Neural cell (in vitro differentiated cells): Measurements from ENCODE around the gene PCMT1. TPM values are rescaled to one million over a fixed set of nuclear protein-coding genes. Genes with fewer than 3 reads are reported as not detected.

Experiments used
- H2AFZ ChIP-seq: fragments of 200-600, 300-800 bp; sonication (generic), shearing (Covaris generic); 2 replicates; pipeline ENCODE4 v1.6.0; 2014; ENCODE audit warnings: low read depth, mild to moderate bottlenecking, antibody characterized with exemption, low read length, moderate library complexity
- H3F3A ChIP-seq: fragments of 200-600 bp; shearing (Covaris generic); 2 replicates; pipeline ENCODE4 v1.6.1; 2016; ENCODE audit warnings: mild to moderate bottlenecking, moderate library complexity, mixed read lengths, antibody characterized with exemption, low read length; ENCODE audit not compliant: insufficient read depth, poor library complexity, severe bottlenecking
- H3K27ac ChIP-seq: fragments of 200-600, 300-800 bp; sonication (generic), shearing (Covaris generic); 2 replicates; pipeline ENCODE4 v1.5.1; 2014; ENCODE audit warnings: mild to moderate bottlenecking, low read length, moderate library complexity
- H3K27me3 ChIP-seq: fragments of 300-800, 200-600 bp; sonication (generic), shearing (Covaris generic); 2 replicates; pipeline ENCODE4 v1.6.0; 2014; ENCODE audit warnings: mild to moderate bottlenecking, low read depth, low read length, moderate library complexity; ENCODE audit not compliant: insufficient read depth
- H3K36me3 ChIP-seq: fragments of 300-800, 200-600 bp; sonication (generic), shearing (Covaris generic); 2 replicates; pipeline ENCODE4 v1.5.1; 2014; ENCODE audit warnings: mild to moderate bottlenecking, antibody characterized with exemption, low read length, moderate library complexity; ENCODE audit not compliant: insufficient read depth
- H3K4me2 ChIP-seq: fragments of 300-800, 200-600 bp; sonication (generic), shearing (Covaris generic); 2 replicates; pipeline ENCODE4 v1.6.0; 2014; ENCODE audit warnings: mild to moderate bottlenecking, low read length
- H3K4me3 ChIP-seq: fragments of 300-800, 200-600 bp; sonication (generic), shearing (Covaris generic); 2 replicates; pipeline ENCODE4 v1.5.1; 2014; ENCODE audit warnings: mild to moderate bottlenecking, low read length, moderate library complexity
- H3K79me2 ChIP-seq: fragments of 200-600 bp; shearing (Covaris generic); replicated peaks from 2 replicates; pipeline ENCODE4 v1.6.0; 2014; ENCODE audit warnings: mild to moderate bottlenecking, low read length, moderate library complexity; ENCODE audit not compliant: insufficient read depth
- H3K9ac ChIP-seq: fragments of 300-800, 200-600 bp; sonication (generic), shearing (Covaris generic); 2 replicates; pipeline ENCODE4 v1.6.1; 2016; ENCODE audit warnings: mild to moderate bottlenecking, low read length, mixed read lengths
- H3K9me2 ChIP-seq: fragments of 200-600 bp; shearing (Covaris generic); 2 replicates; pipeline ENCODE4 v1.6.1; 2016; ENCODE audit warnings: mild to moderate bottlenecking, low read length, mixed read lengths; ENCODE audit not compliant: insufficient read depth
- H3K9me3 ChIP-seq: fragments of 200-600, 300-800 bp; sonication (generic), shearing (Covaris generic); 2 replicates; pipeline ENCODE4 v1.6.1; 2016; ENCODE audit warnings: mild to moderate bottlenecking, mixed run types, low read length, moderate library complexity, mixed read lengths
- H4K20me1 ChIP-seq: fragments of 200-600 bp; shearing (Covaris generic); 2 replicates; pipeline ENCODE4 v1.6.1; 2016; ENCODE audit warnings: mild to moderate bottlenecking, mixed run types; ENCODE audit not compliant: insufficient read depth
- CTCF ChIP-seq: fragments of 450-650 bp; IDR thresholded peaks from 2 replicates; pipeline ENCODE4 v1.5.1; 2014; ENCODE audit warnings: antibody characterized with exemption, mild to moderate bottlenecking, moderate library complexity; ENCODE audit not compliant: poor library complexity, severe bottlenecking
- EP300 ChIP-seq: fragments of 450-650 bp; conservative IDR thresholded peaks from 2 replicates; pipeline ENCODE4 v1.6.1; 2014; ENCODE audit warnings: antibody characterized with exemption, mild to moderate bottlenecking, moderate library complexity; ENCODE audit not compliant: poor library complexity, severe bottlenecking
- EZH2 ChIP-seq: fragments of 200-600, 300-800 bp; shearing (Covaris generic), sonication (generic); IDR thresholded peaks from 2 replicates; pipeline ENCODE4 v1.6.1; 2014; ENCODE audit warnings: antibody characterized with exemption, low read length, borderline replicate concordance, mild to moderate bottlenecking; ENCODE audit not compliant: insufficient read depth, poor library complexity, severe bottlenecking
- MXI1 ChIP-seq: fragments of 450-650 bp; conservative IDR thresholded peaks from 2 replicates; pipeline ENCODE4 v1.6.1; 2014; ENCODE audit warnings: antibody characterized with exemption, mild to moderate bottlenecking; ENCODE audit not compliant: poor library complexity, severe bottlenecking
- POLR2AphosphoS5 ChIP-seq: IDR thresholded peaks from 2 replicates; pipeline ENCODE4 v1.6.1; 2012
- RAD21 ChIP-seq: fragments of 450-650 bp; conservative IDR thresholded peaks from 2 replicates; pipeline ENCODE4 v1.6.1; 2014; ENCODE audit warnings: antibody characterized with exemption, mild to moderate bottlenecking, moderate library complexity
- REST ChIP-seq: IDR thresholded peaks from 2 replicates; pipeline ENCODE4 v1.6.1; 2012; ENCODE audit warnings: borderline replicate concordance
- SMC3 ChIP-seq: fragments of 450-650 bp; conservative IDR thresholded peaks from 2 replicates; pipeline ENCODE4 v1.6.1; 2014; ENCODE audit warnings: antibody characterized with exemption, mild to moderate bottlenecking, moderate library complexity; ENCODE audit not compliant: poor library complexity
- TAF1 ChIP-seq: IDR thresholded peaks from 2 replicates; pipeline ENCODE4 v1.6.1; 2012; ENCODE audit warnings: low read depth
- polyA plus RNA-seq: library from polyadenylated mRNA; depleted of rRNA; stranded (reverse); fragments of >200 nt; gene quantifications from 2 replicates; pipeline ENCODE4 v1.2.3, GENCODE V29; 2014

PCMT1 gene
- polyA plus RNA-seq, 1 donor from 2014 or later, result 384 TPM

- Histone ChIP-seq H3K9me2 (no peaks in the 10 kb centered on the region), H2AFZ (no peak overlapping the region)
- TF ChIP-seq SMC3, result no peak
- no peak for TF ChIP-seq MXI1
- no peak for TF ChIP-seq EP300
- no peak for TF ChIP-seq POLR2AphosphoS5
- TF ChIP-seq CTCF, result no peak
- TF ChIP-seq TAF1, result no peak
- TF ChIP-seq EZH2, result no peak
- no peak for TF ChIP-seq RAD21
- no peak for TF ChIP-seq REST
These were observed 63.8 kb downstream of the PCMT1 start for GRCh38 chr6:149813351-149813750.

GRCh38 chr6:149815788-149816187, 66.2 kb downstream of the PCMT1 start:
- no peak for TF ChIP-seq REST
- no peak for TF ChIP-seq POLR2AphosphoS5
- TF ChIP-seq SMC3, result no peak
- TF ChIP-seq TAF1, result no peak
- no peak for TF ChIP-seq EP300
- no peak for TF ChIP-seq RAD21
- no peak for TF ChIP-seq CTCF
- no peak for TF ChIP-seq MXI1
- TF ChIP-seq EZH2, result no peak
- no peaks in the 10 kb centered on the region for H4K20me1 ChIP-seq
- H3K79me2 ChIP-seq, result no peaks in the 10 kb centered on the region
- H3K4me3 ChIP-seq, result no peak overlapping the region
- no peaks in the 10 kb centered on the region for H3K9me3 ChIP-seq
- peaks cover 4% of the 10 kb centered on the region for H3K36me3 ChIP-seq
- no peak overlapping the region for H3K4me2 ChIP-seq
- H3K27ac ChIP-seq, result no peak overlapping the region
- H2AFZ ChIP-seq, result no peak overlapping the region
- H3K9ac ChIP-seq, result no peak overlapping the region
- H3K9me2 ChIP-seq, result no peaks in the 10 kb centered on the region
- no peaks in the 10 kb centered on the region for H3F3A ChIP-seq
- no peaks in the 10 kb centered on the region for H3K27me3 ChIP-seq

More at GRCh38 chr6:149813351-149813750, 63.8 kb downstream of the PCMT1 start:
- Histone ChIP-seq H3F3A (no peaks in the 10 kb centered on the region), H3K4me2 (no peak overlapping the region), H3K36me3 (peaks cover 4% of the 10 kb centered on the region), H3K4me3 (no peak overlapping the region), H4K20me1 (no peaks in the 10 kb centered on the region), H3K79me2 (no peaks in the 10 kb centered on the region), H3K27me3 (no peaks in the 10 kb centered on the region), H3K9ac (no peak overlapping the region), H3K9me3 (no peaks in the 10 kb centered on the region), H3K27ac (no peak overlapping the region)
